HG02571 (cell line): ENCODE data around the gene HES1.
"Not testable (repeated sequence)": the region's sequence is repeated elsewhere in the genome, so short reads cannot be mapped to it uniquely, and the experiment has no call there.

Source experiments
- ATAC-seq: cut with Tn5 transposase; IDR thresholded peaks from one replicate; pipeline ENCODE4 v1.9.1; 2021; ENCODE audit warnings: mild to moderate bottlenecking, moderate library complexity; ENCODE audit not compliant: unreplicated experiment

Gene HES1

GRCh38 chr3:194135806-194136518 is at the start of gene HES1:
Gene HES1 (plus strand): TSS chr3:194136148. CDS start chr3:194136381, 233 bp downstream.
- no peak for ATAC-seq

GRCh38 chr3:194086388-194087075 is 49.4 kb upstream of the HES1 start:
- no peak for ATAC-seq

GRCh38 chr3:194087280-194087679 is 48.7 kb upstream of the HES1 start:
- ATAC-seq, result no peak

- ATAC-seq, result no peak
Measured at GRCh38 chr3:194087995-194088855, 47.7 kb upstream of the HES1 start.

GRCh38 chr3:194089357-194090177 is 46.4 kb upstream of the HES1 start:
- ATAC-seq, result peak; percentile 51

- not testable (repeated sequence) for ATAC-seq
Measured at GRCh38 chr3:194090178-194090555, 45.8 kb upstream of the HES1 start.

GRCh38 chr3:194090716-194091115 is 45.2 kb upstream of the HES1 start:
- ATAC-seq, result no peak

GRCh38 chr3:194091141-194091540 is 44.8 kb upstream of the HES1 start:
- ATAC-seq, result no peak

- not testable (repeated sequence) for ATAC-seq
Measured at GRCh38 chr3:194091897-194092296, 44.1 kb upstream of the HES1 start.

- ATAC-seq, result no peak
Measured at GRCh38 chr3:194092881-194093301, 43.1 kb upstream of the HES1 start.

- ATAC-seq, result no peak
Measured at GRCh38 chr3:194093842-194094241, 42.1 kb upstream of the HES1 start.

GRCh38 chr3:194095464-194095863 is 40.5 kb upstream of the HES1 start:
- no peak for ATAC-seq

- no peak for ATAC-seq
Measured at GRCh38 chr3:194095902-194096301, 40.0 kb upstream of the HES1 start.

- ATAC-seq, result no peak
Measured at GRCh38 chr3:194097141-194097882, 38.6 kb upstream of the HES1 start.

- ATAC-seq, result no peak
Measured at GRCh38 chr3:194098081-194098842, 37.7 kb upstream of the HES1 start.

- no peak for ATAC-seq
Measured at GRCh38 chr3:194098843-194099183, 37.1 kb upstream of the HES1 start.

GRCh38 chr3:194099215-194099614 is 36.7 kb upstream of the HES1 start:
- no peak for ATAC-seq

- peak; percentile 81 for ATAC-seq
Measured at GRCh38 chr3:194100856-194101390, 35.0 kb upstream of the HES1 start.
